Stimulated activated CD4-positive, alpha-beta T cell treated with anti-CD3 and anti-CD28 coated beads, Interleukin-2, amount 100 ng/mL, for 48 hours (primary cell): Measurements from ENCODE around the gene ARHGEF6.
A peak's percentile ranks its signal among the peaks of the same experiment; 100 is the strongest.
"Not testable (repeated sequence)": the region's sequence is repeated elsewhere in the genome, so short reads cannot be mapped to it uniquely, and the experiment has no call there.

Experiments used
- DNase-seq, 2 donors: peaks; one replicate each; pipeline ENCODE4 v3.0.0-alpha.2; 2020

The ARHGEF6 gene

GRCh38 chrX:136781180-136781797 lies 557 bp upstream of the ARHGEF6 start:
- DNase-seq: no peak

- DNase-seq: no peak
These were observed 491 bp downstream of the ARHGEF6 start for GRCh38 chrX:136780241-136780640.

- no peak for DNase-seq
These were observed 1.4 kb downstream of the ARHGEF6 start for GRCh38 chrX:136779346-136779781.

GRCh38 chrX:136778916-136779315 lies 1.8 kb downstream of the ARHGEF6 start:
- no peak for DNase-seq

- no peak for DNase-seq
These were observed 2.7 kb downstream of the ARHGEF6 start for GRCh38 chrX:136778020-136778419.

- DNase-seq: no peak
These were observed 7.1 kb downstream of the ARHGEF6 start for GRCh38 chrX:136773648-136774047.

- DNase-seq: not testable (repeated sequence)
These were observed 8.9 kb downstream of the ARHGEF6 start for GRCh38 chrX:136771869-136772268.

GRCh38 chrX:136768469-136769084 lies 12.2 kb downstream of the ARHGEF6 start:
- DNase-seq: peak in 1 of 2 donors; percentile 35

GRCh38 chrX:136767104-136767941 lies 13.4 kb downstream of the ARHGEF6 start:
- DNase-seq: peak; percentile 29 to 44

- DNase-seq: no peak
These were observed 14.0 kb downstream of the ARHGEF6 start for GRCh38 chrX:136766785-136767103.

GRCh38 chrX:136765821-136766356 lies 14.8 kb downstream of the ARHGEF6 start:
- DNase-seq: no peak

GRCh38 chrX:136764206-136764605 lies 16.5 kb downstream of the ARHGEF6 start:
- no peak for DNase-seq

GRCh38 chrX:136762820-136763452 lies 17.8 kb downstream of the ARHGEF6 start:
- no peak for DNase-seq

GRCh38 chrX:136761421-136761820 lies 19.3 kb downstream of the ARHGEF6 start:
- DNase-seq: no peak

- DNase-seq: no peak
These were observed 20.8 kb downstream of the ARHGEF6 start for GRCh38 chrX:136759968-136760367.

- DNase-seq: no peak
These were observed 25.3 kb downstream of the ARHGEF6 start for GRCh38 chrX:136755411-136755810.

- DNase-seq: no peak
These were observed 26.1 kb downstream of the ARHGEF6 start for GRCh38 chrX:136754651-136755050.

GRCh38 chrX:136752796-136753195 lies 27.9 kb downstream of the ARHGEF6 start:
- no peak for DNase-seq

GRCh38 chrX:136752346-136752745 lies 28.4 kb downstream of the ARHGEF6 start:
- DNase-seq: no peak

- DNase-seq: no peak
These were observed 30.4 kb downstream of the ARHGEF6 start for GRCh38 chrX:136750364-136750763.

- no peak for DNase-seq
These were observed 33.4 kb downstream of the ARHGEF6 start for GRCh38 chrX:136747003-136747986.
